H9 (cell line): ENCODE measurements around the gene APRT. TPM values are rescaled to one million over a fixed set of nuclear protein-coding genes. Genes with fewer than 3 reads are reported as not detected.

ENCODE experiments used
- DNase-seq: peaks from one replicate; pipeline ENCODE4 v3.0.0-alpha.2; 2017
- H2AFZ ChIP-seq: one replicate; pipeline ENCODE4 v1.6.1; 2013; ENCODE audit warnings: mild to moderate bottlenecking, low read length, control low read depth, moderate library complexity
- H2AK5ac ChIP-seq: 2 replicates; pipeline ENCODE4 v1.6.1; 2013; ENCODE audit warnings: low read length, control low read depth, mixed read lengths; ENCODE audit not compliant: insufficient read length
- H2BK120ac ChIP-seq: one replicate; pipeline ENCODE4 v1.6.1; 2013; ENCODE audit warnings: low read depth, mild to moderate bottlenecking, low read length, control low read depth, inconsistent platforms; ENCODE audit not compliant: poor library complexity, severe bottlenecking
- H2BK12ac ChIP-seq: 2 replicates; pipeline ENCODE4 v1.6.1; 2013; ENCODE audit warnings: low read length, control low read depth, mixed read lengths, low read depth; ENCODE audit not compliant: insufficient read length
- H2BK15ac ChIP-seq: 2 replicates; pipeline ENCODE4 v1.6.1; 2013; ENCODE audit warnings: low read depth, low read length, control low read depth
- H2BK20ac ChIP-seq: one replicate; pipeline ENCODE4 v1.6.1; 2013; ENCODE audit warnings: low read depth, mild to moderate bottlenecking, low read length, control low read depth, inconsistent platforms; ENCODE audit not compliant: poor library complexity, severe bottlenecking
- H2BK5ac ChIP-seq: 2 replicates; pipeline ENCODE4 v1.6.1; 2013; ENCODE audit warnings: low read length, control low read depth, mixed read lengths; ENCODE audit not compliant: insufficient read length
- H3K14ac ChIP-seq: 2 replicates; pipeline ENCODE4 v1.6.1; 2013; ENCODE audit warnings: low read length, control low read depth; ENCODE audit not compliant: insufficient read depth
- H3K18ac ChIP-seq: 2 replicates; pipeline ENCODE4 v1.6.1; 2013; ENCODE audit warnings: low read depth, mild to moderate bottlenecking, mixed read lengths, low read length, control low read depth; ENCODE audit not compliant: insufficient read length
- H3K23ac ChIP-seq: 2 replicates; pipeline ENCODE4 v1.6.1; 2013; ENCODE audit warnings: low read length, control low read depth, mixed read lengths, low read depth; ENCODE audit not compliant: insufficient read length
- H3K23me2 ChIP-seq: 2 replicates; pipeline ENCODE4 v1.6.1; 2013; ENCODE audit warnings: low read depth, mild to moderate bottlenecking, mixed read lengths, low read length, control low read depth; ENCODE audit not compliant: insufficient read length, poor library complexity, severe bottlenecking
- H3K27ac ChIP-seq: 2 replicates; pipeline ENCODE4 v1.5.1; 2013; ENCODE audit warnings: low read length, control low read depth, mixed read lengths, low read depth; ENCODE audit not compliant: insufficient read length
- H3K27me3 ChIP-seq: 2 replicates; pipeline ENCODE4 v1.6.1; 2013; ENCODE audit warnings: low read length, control low read depth, inconsistent platforms; ENCODE audit not compliant: insufficient read depth
- H3K4ac ChIP-seq: 2 replicates; pipeline ENCODE4 v1.6.1; 2013; ENCODE audit warnings: low read depth, mild to moderate bottlenecking, control low read depth, inconsistent platforms, low read length, moderate library complexity
- H3K4me1 ChIP-seq: 2 replicates; pipeline ENCODE4 v1.6.1; 2013; ENCODE audit warnings: low read length, control low read depth, inconsistent platforms; ENCODE audit not compliant: insufficient read depth
- H3K4me2 ChIP-seq: 2 replicates; pipeline ENCODE4 v1.6.1; 2013; ENCODE audit warnings: low read length, control low read depth, mixed read lengths; ENCODE audit not compliant: insufficient read length, insufficient read depth
- H3K56ac ChIP-seq: 2 replicates; pipeline ENCODE4 v1.6.1; 2013; ENCODE audit warnings: low read depth, mild to moderate bottlenecking, mixed read lengths, low read length, control low read depth; ENCODE audit not compliant: insufficient read length
- H3K79me1 ChIP-seq: 2 replicates; pipeline ENCODE4 v1.6.1; 2013; ENCODE audit warnings: low read depth, mild to moderate bottlenecking, moderate library complexity, low read length, control low read depth, inconsistent platforms; ENCODE audit not compliant: insufficient read depth, poor library complexity, severe bottlenecking
- H3K79me2 ChIP-seq: 2 replicates; pipeline ENCODE4 v1.6.1; 2013; ENCODE audit warnings: low read length, control low read depth, inconsistent platforms; ENCODE audit not compliant: insufficient read depth
- H3K9ac ChIP-seq: 2 replicates; pipeline ENCODE4 v1.6.1; 2013; ENCODE audit warnings: low read length, control low read depth, mixed read lengths; ENCODE audit not compliant: insufficient read length; ENCODE audit errors: extremely low read depth
- H3K9me3 ChIP-seq: one replicate; pipeline ENCODE4 v1.6.1; 2013; ENCODE audit warnings: low read depth, low read length, inconsistent platforms; ENCODE audit not compliant: control insufficient read depth
- H3T11ph ChIP-seq: one replicate; pipeline ENCODE4 v1.6.1; 2013; ENCODE audit warnings: mild to moderate bottlenecking, low read length, control low read depth, inconsistent platforms
- H4K20me1 ChIP-seq: one replicate; pipeline ENCODE4 v1.6.1; 2013; ENCODE audit not compliant: control insufficient read depth, insufficient read length, insufficient read depth
- H4K5ac ChIP-seq: 2 replicates; pipeline ENCODE4 v1.6.1; 2013; ENCODE audit warnings: low read depth, mild to moderate bottlenecking, mixed read lengths, low read length, control low read depth; ENCODE audit not compliant: insufficient read length
- H4K8ac ChIP-seq: replicated peaks from 2 replicates; pipeline ENCODE4 v1.6.1; 2013; ENCODE audit warnings: low read length, control low read depth, mixed read lengths, low read depth; ENCODE audit not compliant: insufficient read length
- H4K91ac ChIP-seq: 2 replicates; pipeline ENCODE4 v1.6.1; 2013; ENCODE audit warnings: low read depth, mild to moderate bottlenecking, moderate library complexity, mixed read lengths, low read length, control low read depth; ENCODE audit not compliant: insufficient read length
- H3K27ac Mint-ChIP-seq, 3 experiments: 2 replicates in 2 of 3; 3 replicates in 1 of 3; pipeline ENCODE4 v1.8.0; 2020 to 2021; ENCODE audit warnings: mixed read lengths in 3 of 3, mild to moderate bottlenecking in 1 of 3, moderate library complexity in 1 of 3
- H3K27me3 Mint-ChIP-seq: 2 replicates; pipeline ENCODE4 v1.8.0; 2021; ENCODE audit warnings: low read depth, mild to moderate bottlenecking, moderate library complexity, mixed read lengths
- H3K36me3 Mint-ChIP-seq, 3 experiments: 2 replicates in 2 of 3; 3 replicates in 1 of 3; pipeline ENCODE4 v1.8.0; 2020 to 2021; ENCODE audit warnings: low read depth in 3 of 3, mixed read lengths in 3 of 3; ENCODE audit not compliant: insufficient read depth in 1 of 3
- H3K4me1 Mint-ChIP-seq, 2 experiments: 2 replicates each; pipeline ENCODE4 v1.8.0; 2020; ENCODE audit warnings: mixed read lengths in 2 of 2
- H3K4me3 Mint-ChIP-seq, 2 experiments: 2 replicates in 1 of 2; 3 replicates in 1 of 2; pipeline ENCODE4 v1.8.0; 2020 to 2021; ENCODE audit warnings: mild to moderate bottlenecking in 2 of 2, mixed read lengths in 2 of 2, moderate library complexity in 1 of 2
- H3K9me3 Mint-ChIP-seq, 2 experiments: 2 replicates in 1 of 2; 3 replicates in 1 of 2; pipeline ENCODE4 v1.8.0; 2020; ENCODE audit warnings: mild to moderate bottlenecking in 2 of 2, mixed read lengths in 2 of 2, moderate library complexity in 1 of 2
- WGBS: extraction: QIAGEN DNeasy Blood & Tissue Kit; methylation state at CpG from one replicate; pipeline ENCODE4 v1.1.7; 2013; ENCODE audit warnings: missing lambda C conversion rate, low lambda C conversion rate, mixed read lengths; ENCODE audit not compliant: insufficient read length; ENCODE audit errors: extremely low coverage; 5-methylcytosine and 5-hydroxymethylcytosine counted together
- total RNA-seq: library from RNA; stranded (reverse); gene quantifications from 2 replicates; pipeline ENCODE4 v1.2.1, GENCODE V29; 2021
- TF ChIP-seq, protein P1 (sequence below): fragments of 200-600 bp; sonication (generic); conservative IDR thresholded peaks from 3 replicates; pipeline ENCODE4 v1.8.0; 2021; ENCODE audit warnings: antibody characterized with exemption, mild to moderate bottlenecking

The APRT gene
- total RNA-seq, 1 experiment from 2014 or later, result 246 TPM

DNA sequence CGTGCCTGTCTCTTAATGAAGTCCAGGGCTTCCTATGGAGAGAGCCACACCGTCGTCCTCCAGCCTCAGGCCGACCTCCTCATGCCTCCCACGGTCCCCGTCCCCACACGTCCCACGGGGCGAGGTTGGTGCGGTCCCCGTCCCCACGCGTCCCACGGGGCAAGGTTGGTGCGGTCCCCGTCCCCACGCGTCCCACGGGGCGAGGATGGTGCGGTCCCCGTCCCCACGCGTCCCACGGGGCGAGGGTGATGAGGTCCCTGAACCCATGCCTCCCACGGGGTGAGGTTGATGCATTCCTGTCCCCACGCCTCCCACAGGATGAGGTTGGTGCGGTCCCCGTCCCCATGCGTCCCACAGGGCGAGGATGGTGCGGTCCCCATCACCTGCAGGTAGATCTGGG is 24.1 kb upstream of the APRT start:
- H4K20me1 ChIP-seq, result no peaks in the 10 kb centered on the region
- H3K4me1 ChIP-seq, result no peaks in the 10 kb centered on the region
- H2AFZ ChIP-seq, result no peak overlapping the region
- no peak overlapping the region for H4K91ac ChIP-seq
- no peak overlapping the region for H3K4ac ChIP-seq
- H3K23me2 ChIP-seq, result no peaks in the 10 kb centered on the region
- Mint-ChIP-seq H3K27me3 (no peaks in the 10 kb centered on the region), H3K9me3 (no peaks in the 10 kb centered on the region), H3K4me1 (no peaks in the 10 kb centered on the region), H3K4me3 (no peak overlapping the region), H3K36me3 (peaks cover 4 to 16% (median 13%) of the 10 kb centered on the region in 3 experiments; a peak in 6 of 7 replicates), H3K27ac (no peak overlapping the region)
- no peak overlapping the region for H4K5ac ChIP-seq
- H3K23ac ChIP-seq, result no peak overlapping the region
- no peak overlapping the region for H2BK15ac ChIP-seq
- H3K56ac ChIP-seq, result no peak overlapping the region
- DNase-seq, result no peak
- H3K79me2 ChIP-seq, result no peaks in the 10 kb centered on the region
- no peak overlapping the region for H3T11ph ChIP-seq
- H2BK20ac ChIP-seq, result no peak overlapping the region
- H2BK120ac ChIP-seq, result no peak overlapping the region
- H2BK12ac ChIP-seq, result no peak overlapping the region
- H3K27ac ChIP-seq, result no peak overlapping the region
- no CpG with 5 or more reads among the region's 33 CpGs for WGBS
- no peak overlapping the region for H3K4me2 ChIP-seq
- TF ChIP-seq, protein P1, sequence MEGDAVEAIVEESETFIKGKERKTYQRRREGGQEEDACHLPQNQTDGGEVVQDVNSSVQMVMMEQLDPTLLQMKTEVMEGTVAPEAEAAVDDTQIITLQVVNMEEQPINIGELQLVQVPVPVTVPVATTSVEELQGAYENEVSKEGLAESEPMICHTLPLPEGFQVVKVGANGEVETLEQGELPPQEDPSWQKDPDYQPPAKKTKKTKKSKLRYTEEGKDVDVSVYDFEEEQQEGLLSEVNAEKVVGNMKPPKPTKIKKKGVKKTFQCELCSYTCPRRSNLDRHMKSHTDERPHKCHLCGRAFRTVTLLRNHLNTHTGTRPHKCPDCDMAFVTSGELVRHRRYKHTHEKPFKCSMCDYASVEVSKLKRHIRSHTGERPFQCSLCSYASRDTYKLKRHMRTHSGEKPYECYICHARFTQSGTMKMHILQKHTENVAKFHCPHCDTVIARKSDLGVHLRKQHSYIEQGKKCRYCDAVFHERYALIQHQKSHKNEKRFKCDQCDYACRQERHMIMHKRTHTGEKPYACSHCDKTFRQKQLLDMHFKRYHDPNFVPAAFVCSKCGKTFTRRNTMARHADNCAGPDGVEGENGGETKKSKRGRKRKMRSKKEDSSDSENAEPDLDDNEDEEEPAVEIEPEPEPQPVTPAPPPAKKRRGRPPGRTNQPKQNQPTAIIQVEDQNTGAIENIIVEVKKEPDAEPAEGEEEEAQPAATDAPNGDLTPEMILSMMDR, result no peak
- no peak overlapping the region for H3K14ac ChIP-seq
- no peak overlapping the region for H3K9ac ChIP-seq
- no peaks in the 10 kb centered on the region for H3K27me3 ChIP-seq
- no peak overlapping the region for H3K18ac ChIP-seq
- H3K79me1 ChIP-seq, result no peaks in the 10 kb centered on the region
- no peak overlapping the region for H4K8ac ChIP-seq
- no peak overlapping the region for H2BK5ac ChIP-seq
- no peaks in the 10 kb centered on the region for H3K9me3 ChIP-seq
- H2AK5ac ChIP-seq, result no peak overlapping the region
